OCI-LY1 (cell line): ENCODE measurements around the gene SLC25A33.

ENCODE experiments used
- H2AFZ ChIP-seq: fragments of 200-600 bp; sonication (generic), shearing (Covaris generic); 2 replicates; pipeline ENCODE4 v1.6.0; 2014; ENCODE audit warnings: antibody characterized with exemption, mild to moderate bottlenecking, low read length
- H3F3A ChIP-seq: fragments of 200-600 bp; sonication (generic), shearing (Covaris generic); 2 replicates; pipeline ENCODE4 v1.6.0; 2014; ENCODE audit warnings: mild to moderate bottlenecking, antibody characterized with exemption, low read length, moderate library complexity; ENCODE audit not compliant: insufficient read depth
- H3K27ac ChIP-seq: fragments of 200-600 bp; sonication (generic); 2 replicates; pipeline ENCODE4 v1.5.1; 2014; ENCODE audit warnings: low read length, mixed run types, mild to moderate bottlenecking, low read depth; ENCODE audit not compliant: poor library complexity, severe bottlenecking
- H3K27me3 ChIP-seq: fragments of 200-600 bp; sonication (generic); 2 replicates; pipeline ENCODE4 v1.6.0; 2014; ENCODE audit warnings: antibody characterized with exemption, mild to moderate bottlenecking, low read length, moderate library complexity; ENCODE audit not compliant: insufficient read depth
- H3K36me3 ChIP-seq: fragments of 200-600 bp; sonication (generic); 2 replicates; pipeline ENCODE4 v1.6.1; 2014; ENCODE audit warnings: mild to moderate bottlenecking, antibody characterized with exemption, low read length, moderate library complexity, mixed read lengths; ENCODE audit not compliant: insufficient read depth
- H3K4me1 ChIP-seq: fragments of 200-600 bp; sonication (generic); 2 replicates; pipeline ENCODE4 v1.5.1; 2014; ENCODE audit warnings: mild to moderate bottlenecking, low read length, moderate library complexity; ENCODE audit not compliant: insufficient read depth, severe bottlenecking
- H3K4me2 ChIP-seq: fragments of 200-600 bp; sonication (generic), shearing (Covaris generic); 2 replicates; pipeline ENCODE4 v1.6.1; 2014; ENCODE audit warnings: low read length
- H3K4me3 ChIP-seq: fragments of 200-600 bp; sonication (generic); 2 replicates; pipeline ENCODE4 v1.5.1; 2014; ENCODE audit warnings: low read length, low read depth, mild to moderate bottlenecking, mixed read lengths; ENCODE audit not compliant: poor library complexity, severe bottlenecking
- H3K79me2 ChIP-seq: fragments of 200-600 bp; shearing (Covaris generic); 2 replicates; pipeline ENCODE4 v1.6.1; 2016; ENCODE audit warnings: mixed run types, low read length, mixed read lengths; ENCODE audit not compliant: insufficient read depth
- H3K9ac ChIP-seq: fragments of 200-600 bp; sonication (generic), shearing (Covaris generic); 2 replicates; pipeline ENCODE4 v1.6.1; 2014; ENCODE audit warnings: mild to moderate bottlenecking, low read length, mixed read lengths
- H3K9me2 ChIP-seq: fragments of 200-600 bp; sonication (generic), shearing (Covaris generic); 2 replicates; pipeline ENCODE4 v1.6.1; 2014; ENCODE audit warnings: low read depth, mild to moderate bottlenecking, low read length, mixed read lengths
- H3K9me3 ChIP-seq: fragments of 200-600 bp; shearing (Covaris generic); 2 replicates; pipeline ENCODE4 v1.6.1; 2014; ENCODE audit warnings: low read length, mixed read lengths
- H4K20me1 ChIP-seq: fragments of 200-600 bp; sonication (generic), shearing (Covaris generic); 2 replicates; pipeline ENCODE4 v1.6.0; 2016; ENCODE audit warnings: mild to moderate bottlenecking, low read length; ENCODE audit not compliant: insufficient read depth
- CTCF ChIP-seq: fragments of 200-600 bp; sonication (generic), shearing (Covaris generic); IDR thresholded peaks from 2 replicates; pipeline ENCODE4 v1.5.1; 2017; ENCODE audit warnings: mild to moderate bottlenecking, antibody characterized with exemption, low read length, moderate library complexity, mixed read lengths
- EZH2 ChIP-seq: fragments of 200-600 bp; sonication (generic), shearing (Covaris generic); IDR thresholded peaks from 2 replicates; pipeline ENCODE4 v1.8.0; 2017; ENCODE audit warnings: borderline replicate concordance, mixed run types, mild to moderate bottlenecking, antibody characterized with exemption, low read length, moderate library complexity, mixed read lengths

Gene SLC25A33

GRCh38 chr1:9555942-9556341 is 16.7 kb downstream of the SLC25A33 start:
- Histone ChIP-seq H3K4me3 (no peak overlapping the region), H3K9me3 (no peaks in the 10 kb centered on the region), H3K79me2 (peaks cover 26% of the 10 kb centered on the region), H3K4me2 (no peak overlapping the region), H2AFZ (no peak overlapping the region), H3K9ac (no peak overlapping the region), H3F3A (no peaks in the 10 kb centered on the region; the same call in 1 of the 2 replicates), H3K27ac (peak overlapping the region; percentile 79), H3K9me2 (no peaks in the 10 kb centered on the region), H3K36me3 (peaks cover 81% of the 10 kb centered on the region), H4K20me1 (no peaks in the 10 kb centered on the region), H3K4me1 (peaks cover 98% of the 10 kb centered on the region), H3K27me3 (no peaks in the 10 kb centered on the region)
- TF ChIP-seq EZH2 (no peak), CTCF (no peak)

- H3K9me2 ChIP-seq = no peaks in the 10 kb centered on the region
- H4K20me1 ChIP-seq = no peaks in the 10 kb centered on the region
- no peak overlapping the region for H3K4me3 ChIP-seq
- H3K27ac ChIP-seq = peak overlapping the region; percentile 87
- peaks cover 17% of the 10 kb centered on the region for H3K79me2 ChIP-seq
- no peak overlapping the region; the same call in 1 of the 2 replicates for H3K9ac ChIP-seq
- no peaks in the 10 kb centered on the region for H3F3A ChIP-seq
- H2AFZ ChIP-seq = no peak overlapping the region
- H3K36me3 ChIP-seq = peaks cover 80% of the 10 kb centered on the region
- H3K4me2 ChIP-seq = peak overlapping the region; percentile 50; the same call in 1 of the 2 replicates
- no peak for TF ChIP-seq CTCF
- no peak for TF ChIP-seq EZH2
- H3K27me3 ChIP-seq = no peaks in the 10 kb centered on the region
- peaks cover 89% of the 10 kb centered on the region for H3K4me1 ChIP-seq
- H3K9me3 ChIP-seq = no peaks in the 10 kb centered on the region
These were observed 18.4 kb downstream of the SLC25A33 start for GRCh38 chr1:9557624-9558023.

- H4K20me1 ChIP-seq = no peaks in the 10 kb centered on the region
- H3K9me3 ChIP-seq = no peaks in the 10 kb centered on the region
- H3K9me2 ChIP-seq = no peaks in the 10 kb centered on the region
- no peak overlapping the region for H2AFZ ChIP-seq
- H3K4me2 ChIP-seq = peak overlapping the region; percentile 50; the same call in 1 of the 2 replicates
- peaks cover 82% of the 10 kb centered on the region for H3K4me1 ChIP-seq
- peaks cover 84% of the 10 kb centered on the region for H3K36me3 ChIP-seq
- H3K79me2 ChIP-seq = peaks cover 14% of the 10 kb centered on the region
- H3K4me3 ChIP-seq = peak overlapping the region; percentile 0
- peak overlapping the region; percentile 87 for H3K27ac ChIP-seq
- H3K9ac ChIP-seq = peak overlapping the region; percentile 16; the same call in 1 of the 2 replicates
- TF ChIP-seq EZH2 (no peak), CTCF (peak; percentile 10; the same call in 1 of the 2 replicates)
- H3F3A ChIP-seq = no peaks in the 10 kb centered on the region
- no peaks in the 10 kb centered on the region for H3K27me3 ChIP-seq
These were observed 19.1 kb downstream of the SLC25A33 start for GRCh38 chr1:9558271-9558945.
